Measurements from ENCODE around the gene RAP1A. TPM values are rescaled to one million over a fixed set of nuclear protein-coding genes. Genes with fewer than 3 reads are reported as not detected.

RAP1A gene
- total RNA-seq, 4 donors from 2014 or later, result 61.4 to 167 (median 95.0) TPM

DNA sequence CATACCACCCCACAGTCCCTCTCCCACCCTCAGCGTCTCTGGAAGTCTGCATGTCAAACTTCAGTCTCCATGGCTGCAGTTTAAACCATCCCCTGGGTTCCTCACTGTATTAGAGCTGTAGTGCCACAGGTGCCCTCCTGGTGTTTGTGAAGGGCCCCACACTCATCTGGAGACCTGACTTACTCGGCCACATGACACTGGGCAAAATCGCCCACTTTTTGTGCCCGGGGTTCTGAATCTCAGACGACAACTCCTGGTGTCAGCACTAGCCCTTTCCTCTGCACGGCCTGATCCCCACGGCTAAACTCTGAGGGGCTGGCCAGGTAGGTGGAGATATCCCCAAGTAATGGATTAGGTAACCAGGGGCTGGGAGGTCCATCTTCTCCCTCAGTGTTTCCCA lies 113.1 kb downstream of the RAP1A start:
- TF ChIP-seq, protein P1, sequence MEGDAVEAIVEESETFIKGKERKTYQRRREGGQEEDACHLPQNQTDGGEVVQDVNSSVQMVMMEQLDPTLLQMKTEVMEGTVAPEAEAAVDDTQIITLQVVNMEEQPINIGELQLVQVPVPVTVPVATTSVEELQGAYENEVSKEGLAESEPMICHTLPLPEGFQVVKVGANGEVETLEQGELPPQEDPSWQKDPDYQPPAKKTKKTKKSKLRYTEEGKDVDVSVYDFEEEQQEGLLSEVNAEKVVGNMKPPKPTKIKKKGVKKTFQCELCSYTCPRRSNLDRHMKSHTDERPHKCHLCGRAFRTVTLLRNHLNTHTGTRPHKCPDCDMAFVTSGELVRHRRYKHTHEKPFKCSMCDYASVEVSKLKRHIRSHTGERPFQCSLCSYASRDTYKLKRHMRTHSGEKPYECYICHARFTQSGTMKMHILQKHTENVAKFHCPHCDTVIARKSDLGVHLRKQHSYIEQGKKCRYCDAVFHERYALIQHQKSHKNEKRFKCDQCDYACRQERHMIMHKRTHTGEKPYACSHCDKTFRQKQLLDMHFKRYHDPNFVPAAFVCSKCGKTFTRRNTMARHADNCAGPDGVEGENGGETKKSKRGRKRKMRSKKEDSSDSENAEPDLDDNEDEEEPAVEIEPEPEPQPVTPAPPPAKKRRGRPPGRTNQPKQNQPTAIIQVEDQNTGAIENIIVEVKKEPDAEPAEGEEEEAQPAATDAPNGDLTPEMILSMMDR (IDR thresholded peaks at IDR 0.05; ENCODE audit: low read depth), result no peak

DNA sequence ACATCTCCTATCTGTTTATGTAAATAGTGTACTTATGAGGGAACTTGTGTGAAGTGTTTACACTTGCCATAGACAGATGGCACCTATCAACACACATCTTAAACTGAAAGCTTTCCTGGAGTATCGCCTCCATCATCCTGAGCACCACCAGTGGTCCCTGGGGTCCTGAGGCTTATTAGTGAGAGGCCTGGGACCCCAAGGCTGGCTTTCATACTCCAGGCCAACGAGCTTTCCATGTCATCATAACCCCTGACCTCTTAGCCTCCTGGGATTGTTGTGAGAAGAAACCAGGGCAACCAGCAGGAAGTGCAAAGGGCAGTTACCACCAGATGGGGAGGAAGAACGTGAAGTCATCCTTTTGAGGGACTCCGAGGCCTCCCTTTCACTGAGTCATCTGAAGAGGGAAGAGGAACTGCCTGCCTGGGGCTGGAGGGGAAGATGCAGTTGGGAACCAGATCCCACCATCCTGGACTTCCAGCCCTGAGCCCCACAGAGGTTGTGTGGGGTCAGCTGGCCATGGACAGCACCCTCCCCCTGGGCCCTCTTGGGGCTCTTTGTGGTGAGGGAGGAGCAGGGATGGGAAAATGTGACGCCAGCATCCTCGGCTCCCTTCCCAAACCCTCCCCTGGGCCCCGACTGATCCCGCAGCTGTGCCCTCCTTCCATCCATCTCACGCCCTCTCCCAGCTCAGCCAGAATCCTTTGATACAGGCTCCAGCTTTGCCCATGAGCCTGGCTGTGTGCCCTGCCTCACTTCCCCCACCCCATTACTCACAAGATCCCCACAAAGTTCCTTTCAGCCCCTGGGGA lies 113.8 kb downstream of the RAP1A start:
- TF ChIP-seq, protein P1 (IDR thresholded peaks at IDR 0.05; ENCODE audit: low read depth), result no peak

DNA sequence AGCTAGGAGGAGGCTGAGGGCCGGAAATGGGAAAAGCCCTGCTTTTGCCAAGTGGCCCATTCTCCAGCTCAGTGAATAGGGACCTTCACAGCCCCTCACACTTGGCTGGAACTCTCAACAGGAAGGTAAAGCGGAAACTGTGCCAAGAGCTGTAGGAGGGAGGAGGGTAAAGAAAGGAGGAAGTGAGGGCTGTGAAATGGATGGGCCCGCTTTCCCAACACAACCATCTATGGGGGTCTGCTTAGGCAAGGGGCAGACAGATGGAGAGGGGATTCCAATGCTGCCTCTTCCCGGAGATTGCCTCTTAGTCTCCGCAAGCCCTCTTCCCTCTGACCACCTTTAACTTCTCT lies 114.4 kb downstream of the RAP1A start:
- TF ChIP-seq, protein P1 (IDR thresholded peaks at IDR 0.05; ENCODE audit: low read depth), result no peak

DNA sequence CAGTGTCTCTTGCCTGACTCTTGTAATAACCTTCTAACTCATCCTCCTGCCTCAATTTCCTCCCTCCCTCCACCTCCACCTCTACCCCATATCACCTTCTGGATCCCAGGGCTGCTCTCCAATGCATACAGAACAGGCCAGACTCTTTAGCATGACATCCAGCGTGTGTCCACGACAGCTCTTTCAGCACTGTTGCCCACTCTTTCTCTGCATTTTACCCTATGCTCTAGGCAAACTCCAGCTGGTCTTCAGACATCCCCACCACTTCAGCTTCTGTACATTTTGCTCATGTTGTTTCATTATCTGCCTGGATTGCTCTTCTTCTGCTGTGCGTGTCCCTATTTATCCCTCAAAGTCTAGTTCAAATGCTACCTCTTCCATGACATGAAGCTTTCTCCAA lies 114.8 kb downstream of the RAP1A start:
- TF ChIP-seq, protein P1 (IDR thresholded peaks at IDR 0.05; ENCODE audit: low read depth), result no peak

DNA sequence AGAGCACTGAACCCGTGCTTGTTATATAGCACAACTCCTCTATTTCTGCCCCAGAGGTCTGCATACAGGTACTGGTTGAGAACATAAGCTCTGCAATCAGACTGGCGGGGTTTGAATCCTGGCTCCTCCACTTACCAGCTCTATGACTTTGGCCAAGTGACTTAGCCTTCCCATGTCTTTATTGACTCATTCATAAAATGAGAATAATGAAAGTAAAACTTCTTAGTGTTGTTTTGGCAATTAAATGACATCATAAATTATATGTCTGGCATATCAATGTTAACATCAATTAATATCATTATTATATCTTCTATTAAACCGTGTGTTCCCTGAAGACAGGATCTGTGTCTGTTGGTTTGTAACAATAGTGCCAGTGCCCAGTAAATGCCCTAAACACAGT lies 115.3 kb downstream of the RAP1A start:
- TF ChIP-seq, protein P1 (IDR thresholded peaks at IDR 0.05; ENCODE audit: low read depth), result no peak

DNA sequence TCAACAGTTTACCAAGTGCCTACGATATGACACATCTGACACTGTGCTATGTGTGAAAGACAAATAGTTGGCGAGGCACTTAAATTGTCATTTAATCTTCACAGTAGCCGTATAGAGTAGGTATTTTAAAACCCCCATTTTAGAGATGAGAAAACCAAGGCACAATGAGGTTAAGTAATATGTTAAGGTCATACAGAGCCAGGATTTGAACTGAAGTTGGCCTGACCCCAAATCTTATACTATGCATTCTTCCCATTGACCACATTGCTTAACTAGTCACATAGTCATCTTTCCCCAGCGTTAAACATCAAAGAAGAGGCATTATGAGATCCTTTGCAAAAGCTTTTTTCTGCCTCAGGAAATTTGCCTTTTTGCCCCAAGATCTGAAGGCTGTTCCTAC lies 115.7 kb downstream of the RAP1A start:
- TF ChIP-seq, protein P1 (IDR thresholded peaks at IDR 0.05; ENCODE audit: low read depth), result no peak

DNA sequence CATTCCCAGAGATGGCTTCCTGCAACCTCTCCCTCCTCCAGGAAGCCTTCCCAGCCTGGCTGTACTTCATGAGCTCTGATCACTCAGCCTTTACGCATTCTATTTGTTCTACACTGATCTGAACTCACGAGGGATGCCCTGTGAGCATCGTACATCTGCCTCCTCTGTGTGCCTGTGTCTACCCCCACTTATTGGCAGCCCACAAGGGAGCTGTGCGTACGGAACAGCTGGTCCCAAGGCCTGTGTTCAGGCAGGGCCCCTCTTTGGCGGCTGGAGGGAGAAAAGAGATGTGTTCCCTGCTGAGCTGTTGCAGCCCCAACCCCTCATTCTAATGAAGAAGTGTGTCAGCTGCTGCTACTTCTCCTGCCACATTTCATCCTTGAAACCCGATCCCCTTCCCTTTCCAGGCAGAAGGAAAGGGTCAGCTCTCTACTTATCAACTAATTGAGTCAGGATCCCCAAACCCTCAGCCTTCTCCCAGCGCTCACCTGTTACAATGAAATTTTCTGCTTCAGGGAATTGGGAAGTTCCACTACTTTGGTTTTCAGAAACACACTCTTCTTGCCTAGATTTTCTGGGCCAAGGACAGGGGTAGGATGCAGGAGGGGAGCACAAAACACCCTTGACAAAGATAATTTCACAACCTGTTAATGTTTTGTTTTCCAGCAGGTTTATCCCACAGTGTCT lies 116.4 kb downstream of the RAP1A start:
- TF ChIP-seq, protein P1 (IDR thresholded peaks at IDR 0.05; ENCODE audit: low read depth), result no peak
